Measurements from ENCODE around the gene ZNF888.

DNA sequence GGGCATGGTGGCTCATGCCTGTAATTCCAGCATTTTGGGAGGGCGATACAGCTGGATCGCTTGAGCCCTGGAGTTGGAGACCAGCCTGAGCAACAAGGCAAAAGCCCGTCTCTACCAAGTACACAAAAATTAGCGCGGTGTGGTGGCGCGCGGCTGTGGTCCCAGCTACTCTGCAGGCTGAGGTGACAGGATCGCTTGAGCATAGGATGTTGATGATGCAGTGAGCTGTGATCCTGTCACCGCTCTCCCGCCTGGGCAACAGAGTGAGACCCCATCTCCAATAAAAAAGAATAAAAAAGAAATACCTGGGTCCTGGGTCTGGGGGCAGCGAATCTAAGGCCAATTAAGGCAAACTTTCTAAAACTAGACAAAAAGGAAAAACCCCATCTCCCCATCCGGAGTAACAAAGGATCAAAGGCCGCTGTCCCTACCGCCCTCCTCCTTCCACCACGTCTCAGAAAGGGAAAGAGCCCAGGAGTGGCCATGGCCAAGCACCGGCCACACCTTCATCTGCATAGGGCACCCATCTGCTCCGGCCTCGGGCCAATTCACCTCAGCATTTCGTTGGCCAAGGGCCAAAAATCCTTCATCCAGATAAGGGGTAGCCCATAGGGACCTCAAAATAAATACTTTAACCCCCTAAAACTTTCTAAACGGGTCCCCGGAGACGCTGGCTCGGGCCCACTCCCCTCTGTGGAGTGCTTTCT is 26.6 kb downstream of the ZNF888 start:
- TF ChIP-seq EZH2 (IDR thresholded peaks at IDR 0.05; ENCODE audit: insufficient read depth, poor library complexity, severe bottlenecking) (no peak), EZH2phosphoT487 (IDR thresholded peaks at IDR 0.05; ENCODE audit: insufficient read depth, low read depth) (no peak)

All from GM23248 (cell line).